ENCODE measurements around the gene SHANK2.

SHANK2 gene

DNA sequence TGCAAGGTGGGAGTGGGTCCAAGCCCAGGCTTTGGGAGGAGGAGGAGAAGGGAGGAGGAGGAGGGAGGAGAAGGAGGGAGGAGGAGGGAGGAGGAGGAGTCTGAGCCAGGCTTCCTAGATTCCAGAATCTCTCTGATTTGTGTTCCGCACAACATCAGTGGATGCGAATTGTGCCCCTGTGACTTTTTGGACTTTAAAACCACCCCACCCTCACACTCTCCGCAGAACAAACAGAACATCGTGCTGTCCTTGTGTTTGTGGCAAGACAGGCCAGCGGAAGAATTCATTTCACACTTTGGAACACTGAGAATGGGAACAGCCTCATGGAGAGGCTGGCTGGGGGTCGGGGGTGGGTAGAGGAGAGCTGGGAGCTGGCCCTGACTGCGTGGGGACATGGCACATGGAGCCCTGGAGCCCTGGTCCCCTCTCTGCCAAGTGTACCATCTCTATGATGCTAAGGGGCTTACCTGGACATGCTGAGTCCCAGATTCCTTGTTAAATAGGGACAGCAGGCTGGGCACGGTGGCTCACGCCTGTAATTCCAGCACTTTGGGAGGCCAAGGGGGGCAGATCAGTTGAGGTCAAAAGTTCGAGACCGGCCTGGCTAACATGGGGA is 16.4 kb upstream of the SHANK2 start:
- DNase-seq: no peak

- no peak for DNase-seq
Observed at GRCh38 chr11:71267807-71268421, 15.5 kb upstream of the SHANK2 start.

- no peak for DNase-seq
Observed at GRCh38 chr11:71266114-71266833, 13.9 kb upstream of the SHANK2 start.

DNA sequence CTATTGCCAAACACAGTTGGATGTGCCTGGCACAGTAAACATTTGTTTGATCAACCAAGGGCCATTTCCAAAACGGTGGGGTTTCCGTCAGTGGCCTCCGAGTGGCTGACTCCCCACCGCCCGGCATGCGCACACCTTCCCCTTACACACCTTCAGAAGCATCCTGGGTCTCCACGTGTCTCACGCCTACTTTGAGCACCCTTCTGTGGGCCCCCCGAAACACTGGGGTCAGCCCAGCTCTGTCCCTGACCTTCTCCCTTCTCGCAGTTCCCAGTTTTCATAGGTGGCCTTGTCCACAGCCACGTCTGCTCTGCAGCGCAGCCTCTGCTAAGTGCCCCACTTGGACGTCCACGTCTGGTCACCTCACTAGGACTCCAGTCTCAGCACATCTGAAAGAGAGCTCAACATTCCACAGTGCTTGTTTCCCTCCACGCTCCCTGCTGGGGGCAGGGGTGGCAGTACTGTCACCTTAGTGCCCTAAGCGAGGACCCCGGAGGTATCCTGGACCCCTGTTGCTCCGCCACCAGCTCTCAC is 13.2 kb upstream of the SHANK2 start:
- no peak for DNase-seq

- DNase-seq: no peak
Observed at GRCh38 chr11:71263386-71263785, 11.0 kb upstream of the SHANK2 start.

GRCh38 chr11:71255800-71256479 is 3.6 kb upstream of the SHANK2 start:
- no peak for DNase-seq

DNA sequence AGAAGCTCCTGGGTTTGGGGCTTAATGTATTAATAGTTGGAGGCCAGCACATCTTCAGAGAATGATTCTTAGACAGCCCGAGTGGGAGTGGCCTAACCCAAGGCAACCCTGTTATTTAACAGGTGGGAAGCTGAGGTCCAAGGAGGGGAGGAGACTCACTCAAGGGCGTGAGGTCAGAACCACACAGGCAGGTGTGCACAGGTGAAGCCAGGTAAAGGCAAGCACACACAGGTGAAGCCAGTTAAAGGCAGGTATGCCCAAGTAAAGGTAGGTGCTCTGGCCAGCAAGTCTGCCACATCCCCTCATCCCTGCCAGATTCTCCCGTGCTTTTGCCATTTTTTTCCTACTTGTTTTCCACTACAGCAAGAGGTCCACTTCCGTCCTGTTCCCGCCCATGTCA is 2.9 kb upstream of the SHANK2 start:
- no peak for DNase-seq

- DNase-seq: no peak
Observed at GRCh38 chr11:71253794-71254193, 1.4 kb upstream of the SHANK2 start.

- no peak for DNase-seq
Observed at GRCh38 chr11:71252770-71253730, 673 bp upstream of the SHANK2 start.

DNA sequence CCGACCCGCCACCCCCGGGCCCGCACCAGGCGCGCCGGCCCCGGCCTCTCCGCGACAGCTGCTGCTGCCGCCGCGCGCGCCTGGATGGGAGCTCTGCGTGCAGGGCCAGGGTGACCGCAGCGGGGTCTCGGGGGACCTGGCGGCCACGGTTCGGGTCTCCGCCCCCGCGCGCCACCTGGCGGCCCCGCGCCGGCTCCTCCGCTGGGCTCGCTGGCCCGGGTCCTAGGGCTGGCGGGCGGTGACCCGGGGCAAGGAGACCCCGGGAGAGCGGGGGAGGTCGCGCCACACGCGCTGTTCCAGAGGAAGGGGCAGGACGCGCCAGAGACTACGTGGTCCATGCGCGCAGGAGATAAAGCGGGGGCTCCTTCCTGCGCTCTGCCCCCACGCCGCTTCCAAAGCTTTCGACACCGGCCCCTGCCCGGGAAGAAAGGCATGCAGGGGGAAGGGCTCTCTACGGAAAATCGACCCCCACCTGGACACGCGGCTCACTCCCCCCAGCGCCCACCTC is 562 bp downstream of the SHANK2 start:
- no peak for DNase-seq

DNA sequence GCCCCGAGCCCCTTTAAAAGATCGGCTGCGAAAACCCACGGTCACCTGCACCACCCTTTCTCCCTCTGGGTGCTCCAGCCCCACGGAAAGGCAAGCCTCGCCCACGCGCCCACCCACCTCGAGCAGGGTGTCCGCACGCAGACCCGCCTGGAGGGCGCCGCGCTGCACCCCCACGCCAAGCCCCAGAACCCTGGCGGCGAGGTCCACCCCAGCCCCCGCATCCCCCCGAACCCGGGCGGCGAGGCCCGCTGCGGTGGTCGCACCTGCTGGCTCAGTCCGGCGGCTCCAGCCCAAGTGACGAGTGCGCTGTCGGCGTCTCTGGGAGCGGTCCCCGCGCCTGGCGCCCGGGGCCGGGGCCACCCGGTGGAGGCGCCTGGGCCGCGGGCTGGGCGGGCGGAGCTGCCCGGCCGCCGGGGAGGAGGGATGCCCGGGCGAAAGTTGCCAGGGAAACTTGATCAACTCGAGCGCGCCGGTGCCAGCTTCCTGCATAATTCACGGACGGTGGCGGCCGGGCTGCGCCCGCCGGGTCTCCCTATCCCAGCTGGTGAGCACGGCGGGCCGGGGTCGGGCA is 1.1 kb downstream of the SHANK2 start:
- no peak for DNase-seq

DNA sequence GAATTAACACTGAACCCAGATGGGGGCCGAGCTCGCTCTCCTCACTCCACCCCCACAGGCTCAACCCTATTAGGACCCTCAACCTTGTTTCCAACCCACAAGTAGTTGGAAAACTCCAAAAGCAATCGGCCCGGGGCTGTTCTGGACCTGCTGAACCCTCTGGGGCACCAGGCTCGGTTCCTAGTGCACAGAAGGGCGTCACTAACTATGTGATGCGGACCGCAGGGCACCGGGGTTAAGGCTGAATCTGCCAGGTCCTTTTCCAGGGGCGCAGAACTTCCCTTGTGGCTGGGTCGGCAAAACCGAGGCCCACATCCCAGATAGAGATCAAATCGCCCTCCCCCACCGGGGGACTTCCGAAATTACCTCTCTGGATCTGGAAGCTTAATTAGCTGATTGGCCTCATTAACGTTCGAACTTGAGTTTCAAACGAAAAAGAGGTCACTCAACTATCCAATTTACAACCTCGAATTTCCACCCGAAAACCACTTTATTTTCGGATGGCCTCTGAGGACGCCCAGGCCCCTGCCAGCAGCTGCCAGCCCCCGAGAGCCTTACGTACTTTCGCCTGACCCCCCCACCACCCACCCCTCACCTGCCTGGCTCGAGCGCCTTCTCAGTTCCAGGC is 1.7 kb downstream of the SHANK2 start:
- DNase-seq: no peak

- no peak for DNase-seq
Observed at GRCh38 chr11:71249301-71249700, 3.1 kb downstream of the SHANK2 start.

DNA sequence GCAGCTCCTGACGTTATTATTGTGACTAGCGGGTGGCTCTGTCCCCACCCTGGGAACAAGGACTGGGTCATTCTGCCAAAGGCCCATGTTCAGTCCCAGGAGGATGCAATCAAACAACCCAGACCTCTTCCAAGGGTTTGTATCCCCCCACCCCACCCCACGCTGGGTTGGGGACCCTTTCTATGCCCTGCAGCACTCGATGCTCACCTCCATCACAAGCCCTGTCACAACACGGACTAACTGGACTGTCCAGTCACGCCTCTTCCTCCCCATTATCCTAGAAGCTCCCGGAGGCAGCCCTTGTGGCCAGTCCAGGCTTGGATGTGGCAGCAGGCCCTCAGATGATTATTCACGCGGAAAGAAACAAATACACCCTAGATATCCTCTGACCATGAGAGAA is 3.7 kb downstream of the SHANK2 start:
- no peak for DNase-seq

GRCh38 chr11:71248251-71248570 is 4.2 kb downstream of the SHANK2 start:
- no peak for DNase-seq

DNA sequence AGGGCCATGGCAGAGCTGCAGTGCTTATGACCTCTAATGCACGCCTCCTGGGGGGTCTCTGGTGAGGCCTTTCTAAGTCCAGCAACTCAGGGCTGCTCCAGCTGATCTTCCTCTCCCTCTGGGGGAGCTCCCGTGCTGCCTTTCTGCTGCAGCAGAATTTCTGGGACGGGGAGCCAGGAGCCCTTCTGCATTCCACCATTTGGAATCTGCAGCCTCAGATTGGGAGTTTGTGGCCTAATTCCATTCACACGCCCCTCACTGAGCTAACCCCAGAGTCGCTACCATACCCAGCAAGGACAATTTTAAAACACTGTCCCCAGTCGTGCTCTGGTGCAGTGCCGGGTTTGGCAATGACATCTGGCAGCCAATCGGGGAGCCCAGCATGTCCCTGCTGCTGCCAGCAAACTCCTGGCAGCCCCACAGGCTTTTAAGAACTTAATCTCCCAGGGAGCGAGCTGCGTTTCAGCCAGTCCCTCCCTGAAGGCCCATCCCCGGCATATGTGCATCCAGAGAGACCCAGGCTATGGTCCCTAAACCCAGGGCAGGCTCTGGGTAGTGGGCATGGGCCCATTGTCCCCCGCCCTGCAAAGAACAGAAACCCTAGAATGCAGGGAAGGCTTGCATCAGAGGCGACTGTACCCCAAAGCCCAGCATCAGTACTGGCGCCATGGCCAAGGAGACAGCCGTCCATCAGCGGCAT is 4.7 kb downstream of the SHANK2 start:
- no peak for DNase-seq

- DNase-seq: no peak
Observed at GRCh38 chr11:71246559-71246958, 5.8 kb downstream of the SHANK2 start.

DNA sequence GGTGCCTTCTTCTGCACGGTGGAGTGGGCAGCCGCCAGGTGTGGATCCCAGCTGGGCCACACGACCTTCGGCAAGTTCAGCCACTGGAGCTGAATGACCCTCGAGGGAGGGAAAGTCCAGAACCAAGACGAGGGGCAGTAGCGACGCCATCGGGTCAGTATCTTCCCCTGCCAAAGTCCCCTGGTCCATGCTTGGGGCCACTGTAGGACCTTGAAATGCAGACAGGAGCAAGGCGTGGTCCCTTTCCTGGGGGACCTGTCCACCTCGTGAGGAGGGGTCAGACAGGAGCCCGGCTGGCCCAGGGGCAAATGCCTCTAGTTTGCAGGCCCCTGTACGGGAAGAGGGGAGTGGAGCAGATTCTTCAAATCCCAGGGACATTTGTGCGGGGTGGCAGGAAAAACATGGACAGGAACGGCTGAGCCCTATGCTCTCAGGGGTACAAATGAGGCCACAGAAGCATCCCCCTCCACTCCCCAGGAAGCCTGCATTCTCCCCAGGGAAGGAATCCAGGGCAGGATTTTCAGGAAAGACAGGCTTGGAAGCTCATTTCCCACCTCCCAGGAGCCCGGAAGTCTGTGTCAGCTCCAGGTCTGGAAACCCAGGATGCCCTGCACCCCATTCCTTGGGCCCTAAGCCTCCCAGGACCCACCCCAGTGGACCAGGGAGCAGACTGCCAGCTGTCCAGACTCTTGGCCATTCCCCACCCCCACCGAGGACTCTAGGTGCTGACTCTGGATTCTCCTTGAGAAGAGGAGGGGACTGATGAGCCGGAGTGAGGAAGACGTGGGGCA is 6.6 kb downstream of the SHANK2 start:
- no peak for DNase-seq

GRCh38 chr11:71244116-71244810 is 8.1 kb downstream of the SHANK2 start:
- no peak for DNase-seq

All from CD4-positive, alpha-beta T cell treated with Interleukin-6 for 4 hours (primary cell).